Liver (tissue), 9 donors: ENCODE measurements around the gene JTB. TPM values are rescaled to one million over a fixed set of nuclear protein-coding genes. Genes with fewer than 3 reads are reported as not detected.

Experiments
- DNase-seq: peaks from one replicate; pipeline ENCODE4 v3.0.0-alpha.2; 2017; ENCODE audit warnings: low spot score
- H3K27ac ChIP-seq, 2 donors: one replicate each; pipeline ENCODE4 v1.7.0; 2013; ENCODE audit warnings: inconsistent platforms in 2 of 2, low read length in 2 of 2, control low read depth in 1 of 2, low read depth in 1 of 2, mild to moderate bottlenecking in 1 of 2
- H3K27me3 ChIP-seq, 4 donors: one replicate each; pipeline versions ENCODE4 v1.6.1 to v1.7.0; 2013; ENCODE audit warnings: low read length in 3 of 4, inconsistent platforms in 1 of 4, mild to moderate bottlenecking in 1 of 4, moderate library complexity in 1 of 4; ENCODE audit not compliant: control insufficient read depth in 4 of 4, insufficient read depth in 4 of 4
- H3K36me3 ChIP-seq, 4 donors: one replicate each; pipeline versions ENCODE4 v1.6.1 to v1.7.0; 2013; ENCODE audit warnings: low read length in 3 of 4, mild to moderate bottlenecking in 3 of 4, low read depth in 1 of 4, moderate library complexity in 1 of 4; ENCODE audit not compliant: control insufficient read depth in 4 of 4, insufficient read depth in 3 of 4
- H3K4me1 ChIP-seq, 4 donors: one replicate each; pipeline versions ENCODE4 v1.6.1 to v1.7.0; 2013; ENCODE audit warnings: low read length in 3 of 4, mild to moderate bottlenecking in 3 of 4, moderate library complexity in 1 of 4; ENCODE audit not compliant: control insufficient read depth in 4 of 4, insufficient read depth in 4 of 4
- H3K4me3 ChIP-seq, 3 donors: one replicate each; pipeline versions ENCODE4 v1.6.1 to v1.7.0; 2013; ENCODE audit warnings: low read length in 3 of 3, control low read depth in 1 of 3, low read depth in 1 of 3, mild to moderate bottlenecking in 1 of 3
- H3K9ac ChIP-seq, 2 donors: one replicate each; pipeline ENCODE4 v1.7.0; 2013; ENCODE audit warnings: low read length in 2 of 2, mild to moderate bottlenecking in 2 of 2, moderate library complexity in 2 of 2, control low read depth in 1 of 2, low read depth in 1 of 2
- H3K9me3 ChIP-seq, 4 donors: one replicate each; pipeline versions ENCODE4 v1.6.1 to v1.7.0; 2013; ENCODE audit warnings: low read length in 3 of 4; ENCODE audit not compliant: control insufficient read depth in 4 of 4
- CTCF ChIP-seq: fragments of 150-350 bp; IDR thresholded peaks from 2 replicates; pipeline ENCODE4 v1.5.1; 2017; ENCODE audit warnings: improper control_type of control experiment, low read depth, low read length; ENCODE audit not compliant: missing input control
- EGR1 ChIP-seq, 2 donors: IDR thresholded peaks; 2 replicates each; pipeline ENCODE4 v1.6.1; 2016 to 2018; ENCODE audit warnings: antibody characterized with exemption in 2 of 2, low read depth in 2 of 2
- FOXA1 ChIP-seq: IDR thresholded peaks from 2 replicates; pipeline ENCODE4 v1.6.1; 2016; ENCODE audit warnings: antibody characterized with exemption
- FOXA2 ChIP-seq: IDR thresholded peaks from 2 replicates; pipeline ENCODE4 v1.6.1; 2016; ENCODE audit warnings: antibody characterized with exemption
- GABPA ChIP-seq, 2 donors: IDR thresholded peaks in 1 of 2; conservative IDR thresholded peaks in 1 of 2; 2 replicates each; pipeline ENCODE4 v1.6.1; 2016; ENCODE audit warnings: antibody characterized with exemption in 2 of 2, mild to moderate bottlenecking in 1 of 2, moderate library complexity in 1 of 2
- HNF4G ChIP-seq: IDR thresholded peaks from 2 replicates; pipeline ENCODE4 v1.6.1; 2016; ENCODE audit warnings: antibody characterized with exemption
- JUND ChIP-seq, 2 donors: IDR thresholded peaks; 2 replicates each; pipeline ENCODE4 v1.6.1; 2016; ENCODE audit warnings: antibody characterized with exemption in 2 of 2
- RAD21 ChIP-seq, 2 donors: IDR thresholded peaks; 2 replicates each; pipeline ENCODE4 v1.6.1; 2016; ENCODE audit warnings: antibody characterized with exemption in 2 of 2, mild to moderate bottlenecking in 2 of 2
- TAF1 ChIP-seq: conservative IDR thresholded peaks from 2 replicates; pipeline ENCODE4 v1.6.1; 2016; ENCODE audit warnings: antibody characterized with exemption, mild to moderate bottlenecking
- YY1 ChIP-seq: IDR thresholded peaks from 2 replicates; pipeline ENCODE4 v1.6.1; 2016; ENCODE audit warnings: antibody characterized with exemption, mild to moderate bottlenecking
- ZBTB33 ChIP-seq: IDR thresholded peaks from 2 replicates; pipeline ENCODE4 v1.6.1; 2016; ENCODE audit warnings: antibody characterized with exemption
- WGBS: extraction: QIAGEN DNeasy Blood & Tissue Kit; methylation state at CpG from one replicate; pipeline ENCODE4 v1.1.7; 2013; 5-methylcytosine and 5-hydroxymethylcytosine counted together
- polyA plus RNA-seq, 2 donors: library from polyadenylated mRNA; stranded (reverse) in 1 of 2; unstranded in 1 of 2; fragments of 200-250 nt in 1 of 2; fragments of >200 nt in 1 of 2; fragmentation: Nextera tagmentation in 1 of 2; extraction: Ambion mirVana in 1 of 2; gene quantifications; one replicate each; pipeline versions ENCODE4 v1.2.1 to v1.2.3, GENCODE V29; 2013 to 2015
- total RNA-seq, 2 donors: library from RNA; depleted of rRNA; stranded (reverse); fragments of >200 nt; gene quantifications; one replicate each; pipeline ENCODE4 v1.2.3, GENCODE V29; 2014
- TF ChIP-seq, protein P1 (sequence below): IDR thresholded peaks from 2 replicates; pipeline ENCODE4 v1.6.1; 2016; ENCODE audit warnings: antibody characterized with exemption, mild to moderate bottlenecking
- TF ChIP-seq, protein P2 (sequence below): IDR thresholded peaks from 2 replicates; pipeline ENCODE4 v1.6.1; 2016; ENCODE audit warnings: antibody characterized with exemption
- TF ChIP-seq, protein P3 (sequence below): IDR thresholded peaks from 2 replicates; pipeline ENCODE4 v1.6.1; 2016; ENCODE audit warnings: antibody characterized with exemption
- donor health status: healthy.
- donor health status: healthy.
- donor health status: healthy.
- donor health status: healthy.
- donor health status: healthy.

The JTB gene
- total and polyA plus RNA-seq, 4 donors = 88.9 to 182 (median 124) TPM

DNA sequence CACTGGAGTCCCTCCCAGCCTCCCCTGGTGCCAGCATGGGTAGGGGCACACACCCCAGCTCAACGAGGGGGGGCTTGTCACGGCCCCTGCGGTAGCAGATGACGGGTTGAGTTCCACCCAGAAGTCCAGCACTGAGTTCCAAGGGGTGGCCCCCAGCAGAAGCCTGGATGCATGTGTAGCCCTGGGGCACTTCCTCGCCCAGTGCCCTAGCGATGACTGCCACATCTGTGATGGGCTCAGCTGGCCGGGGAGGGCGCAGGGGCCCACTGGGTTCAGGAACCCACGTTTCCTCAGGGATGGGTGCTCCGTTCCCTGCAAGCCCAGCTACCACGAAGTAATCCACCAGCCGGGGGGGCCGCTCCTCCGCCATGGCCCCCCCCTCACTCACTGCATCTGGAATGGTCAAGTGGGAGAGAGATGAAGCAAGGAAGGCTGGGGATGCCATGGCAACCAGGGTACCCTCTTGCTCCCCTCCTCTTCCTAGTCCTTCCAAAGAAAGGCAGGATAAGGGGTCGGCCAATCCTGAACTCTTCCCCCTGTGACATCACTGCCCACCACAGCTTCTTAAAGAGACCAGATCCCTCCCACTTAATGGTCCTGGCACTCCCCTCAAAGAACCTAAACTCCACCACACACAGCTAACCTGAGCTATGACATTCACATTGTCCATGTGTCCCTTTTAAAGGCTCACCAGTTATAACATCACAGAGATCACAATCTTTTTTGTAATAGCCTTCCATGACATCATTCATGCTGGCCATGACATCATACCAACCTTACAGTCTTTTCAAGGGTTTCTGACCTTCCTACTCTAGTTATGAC, 33.3 kb downstream of the JTB start:
- TF ChIP-seq JUND (IDR thresholded peaks at IDR 0.05) (no peak), HNF4G (no peak), ZBTB33 (no peak), FOXA2 (no peak), FOXA1 (no peak), YY1 (no peak), EGR1 (IDR thresholded peaks at IDR 0.05; ENCODE audit: low read depth in 2 of 2) (no peak), CTCF (no peak), RAD21 (IDR thresholded peaks at IDR 0.05) (no peak), TAF1 (no peak), GABPA (IDR thresholded peaks at IDR 0.05 in 1 of 2, conservative IDR thresholded peaks at IDR 0.05 in 1 of 2) (no peak)
- TF ChIP-seq, protein P1, sequence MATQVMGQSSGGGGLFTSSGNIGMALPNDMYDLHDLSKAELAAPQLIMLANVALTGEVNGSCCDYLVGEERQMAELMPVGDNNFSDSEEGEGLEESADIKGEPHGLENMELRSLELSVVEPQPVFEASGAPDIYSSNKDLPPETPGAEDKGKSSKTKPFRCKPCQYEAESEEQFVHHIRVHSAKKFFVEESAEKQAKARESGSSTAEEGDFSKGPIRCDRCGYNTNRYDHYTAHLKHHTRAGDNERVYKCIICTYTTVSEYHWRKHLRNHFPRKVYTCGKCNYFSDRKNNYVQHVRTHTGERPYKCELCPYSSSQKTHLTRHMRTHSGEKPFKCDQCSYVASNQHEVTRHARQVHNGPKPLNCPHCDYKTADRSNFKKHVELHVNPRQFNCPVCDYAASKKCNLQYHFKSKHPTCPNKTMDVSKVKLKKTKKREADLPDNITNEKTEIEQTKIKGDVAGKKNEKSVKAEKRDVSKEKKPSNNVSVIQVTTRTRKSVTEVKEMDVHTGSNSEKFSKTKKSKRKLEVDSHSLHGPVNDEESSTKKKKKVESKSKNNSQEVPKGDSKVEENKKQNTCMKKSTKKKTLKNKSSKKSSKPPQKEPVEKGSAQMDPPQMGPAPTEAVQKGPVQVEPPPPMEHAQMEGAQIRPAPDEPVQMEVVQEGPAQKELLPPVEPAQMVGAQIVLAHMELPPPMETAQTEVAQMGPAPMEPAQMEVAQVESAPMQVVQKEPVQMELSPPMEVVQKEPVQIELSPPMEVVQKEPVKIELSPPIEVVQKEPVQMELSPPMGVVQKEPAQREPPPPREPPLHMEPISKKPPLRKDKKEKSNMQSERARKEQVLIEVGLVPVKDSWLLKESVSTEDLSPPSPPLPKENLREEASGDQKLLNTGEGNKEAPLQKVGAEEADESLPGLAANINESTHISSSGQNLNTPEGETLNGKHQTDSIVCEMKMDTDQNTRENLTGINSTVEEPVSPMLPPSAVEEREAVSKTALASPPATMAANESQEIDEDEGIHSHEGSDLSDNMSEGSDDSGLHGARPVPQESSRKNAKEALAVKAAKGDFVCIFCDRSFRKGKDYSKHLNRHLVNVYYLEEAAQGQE = no peak
- TF ChIP-seq, protein P2, sequence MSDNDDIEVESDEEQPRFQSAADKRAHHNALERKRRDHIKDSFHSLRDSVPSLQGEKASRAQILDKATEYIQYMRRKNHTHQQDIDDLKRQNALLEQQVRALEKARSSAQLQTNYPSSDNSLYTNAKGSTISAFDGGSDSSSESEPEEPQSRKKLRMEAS = no peak
- TF ChIP-seq, protein P3, sequence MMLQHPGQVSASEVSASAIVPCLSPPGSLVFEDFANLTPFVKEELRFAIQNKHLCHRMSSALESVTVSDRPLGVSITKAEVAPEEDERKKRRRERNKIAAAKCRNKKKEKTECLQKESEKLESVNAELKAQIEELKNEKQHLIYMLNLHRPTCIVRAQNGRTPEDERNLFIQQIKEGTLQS = no peak
- peak overlapping the region in 1 of 2 donors; percentile 56 for H3K9ac ChIP-seq
- H3K36me3 ChIP-seq = peaks cover 5 to 39% (median 16%) of the 10 kb centered on the region in 4 donors
- H3K9me3 ChIP-seq = no peaks in the 10 kb centered on the region
- H3K4me3 ChIP-seq = no peak overlapping the region
- WGBS = 91% methylated on average over 15 of the region's 15 CpGs
- no peaks in the 10 kb centered on the region for H3K27me3 ChIP-seq
- H3K27ac ChIP-seq = peak overlapping the region; percentile 94 to 95
- no peak for DNase-seq
- peaks cover 14 to 38% (median 24%) of the 10 kb centered on the region in 4 donors for H3K4me1 ChIP-seq
